Adrenal gland (tissue), 12 donors: ENCODE results near the gene ABL2. TPM values are rescaled to one million over a fixed set of nuclear protein-coding genes. Genes with fewer than 3 reads are reported as not detected.

Source experiments
- DNase-seq, 7 donors: peaks; one replicate each; pipeline ENCODE4 v3.0.0-alpha.2; 2019 to 2020
- H3K27ac ChIP-seq, 5 donors: fragments of 200-600 bp; sonication (generic) in 4 of 5; 1 replicate in 3 of 5; 2 replicates in 2 of 5; pipeline versions ENCODE4 v1.5.1 to v1.8.0; 2016 to 2020; ENCODE audit warnings: mild to moderate bottlenecking in 1 of 5
- H3K27me3 ChIP-seq: fragments of 200-600 bp; 2 replicates; pipeline ENCODE4 v1.8.0; 2021
- H3K36me3 ChIP-seq, 2 donors: fragments of 200-600 bp; replicated peaks in 1 of 2; 1 replicate in 1 of 2; 2 replicates in 1 of 2; pipeline versions ENCODE4 v1.5.1 to v1.8.0; 2018 to 2022
- H3K4me1 ChIP-seq, 2 donors: fragments of 200-600 bp; replicated peaks in 1 of 2; 1 replicate in 1 of 2; 2 replicates in 1 of 2; pipeline versions ENCODE4 v1.5.1 to v1.8.0; 2018 to 2021
- H3K4me3 ChIP-seq, 4 donors: fragments of 200-600 bp; sonication (generic) in 3 of 4; one replicate each; pipeline ENCODE4 v1.5.1; 2016 to 2018
- H3K9me3 ChIP-seq, 3 donors: fragments of 200-600 bp; sonication (generic) in 1 of 3; replicated peaks in 1 of 3; 1 replicate in 2 of 3; 2 replicates in 1 of 3; pipeline versions ENCODE4 v1.5.1 to v1.8.0; 2016 to 2021
- POLR2A ChIP-seq, 2 donors: fragments of 450-650 bp; IDR thresholded peaks; one replicate each; pipeline ENCODE4 v1.6.1; 2017; ENCODE audit warnings: antibody characterized with exemption in 2 of 2, mild to moderate bottlenecking in 2 of 2, moderate library complexity in 1 of 2
- WGBS, 4 donors: extraction: QIAGEN DNeasy Blood & Tissue Kit in 2 of 4; methylation state at CpG; one replicate each; pipeline versions ENCODE4 v1.1.5 to v1.1.7; 2013 to 2017; 5-methylcytosine and 5-hydroxymethylcytosine counted together
- intact Hi-C, 2 donors: fragments of 100-400 bp; cut with DNase I; formaldehyde crosslinking; loops; one replicate each; pipeline versions ENCODE4 v1.14.1 to v1.15.0; 2022 to 2023
- polyA plus RNA-seq, 3 donors: library from polyadenylated mRNA; stranded (reverse); fragments of 200-250 nt in 2 of 3; fragments of 350-450 nt in 1 of 3; fragmentation: Illumina TruSeq in 1 of 3; extraction: RNeasy Lipid Tissue Mini Kit (QIAGEN cat#74804) in 1 of 3; gene quantifications; one replicate each; pipeline ENCODE4 v1.2.3, GENCODE V29; 2013 to 2014
- total RNA-seq, 9 donors: library from RNA; depleted of rRNA in 4 of 9; stranded (reverse); fragments of >200 nt in 4 of 9; fragments of 120-200 nt in 1 of 9; fragmentation: NEBNext Ultra II Directional in 1 of 9; extraction: Animal tissue kit (Norgen Biotek cat#: 25700) in 1 of 9; gene quantifications; one replicate each; pipeline versions ENCODE4 v1.1.0 to v1.2.4, GENCODE V29; 2013 to 2023
- TF ChIP-seq, protein P1 (sequence below), 6 experiments: fragments of 450-650 bp in 4 of 6; fragments of 200-600 bp in 2 of 6; sonication (generic) in 1 of 6; IDR thresholded peaks; 1 replicate in 5 of 6; 2 replicates in 1 of 6; pipeline versions ENCODE4 v1.5.1 to v1.8.0; 2016 to 2021; ENCODE audit warnings: antibody characterized with exemption in 6 of 6, mild to moderate bottlenecking in 2 of 6, moderate library complexity in 1 of 6
- donor health status: healthy with polysubstance abuse.
- donor health status: Bipolar disorder and iron deficiency.
- donor health status: DM: yes; HTN: yes; CAD: no.
- donor health status: DM: no; HTN: no; CAD: no.
- donor health status: DM: no; HTN: no; CAD: no.
- donor health status: DM: yes; HTN: yes; CAD: no.

The ABL2 gene
- total and polyA plus RNA-seq, 12 donors = 2.9 to 21.0 (median 10.0) TPM

DNA sequence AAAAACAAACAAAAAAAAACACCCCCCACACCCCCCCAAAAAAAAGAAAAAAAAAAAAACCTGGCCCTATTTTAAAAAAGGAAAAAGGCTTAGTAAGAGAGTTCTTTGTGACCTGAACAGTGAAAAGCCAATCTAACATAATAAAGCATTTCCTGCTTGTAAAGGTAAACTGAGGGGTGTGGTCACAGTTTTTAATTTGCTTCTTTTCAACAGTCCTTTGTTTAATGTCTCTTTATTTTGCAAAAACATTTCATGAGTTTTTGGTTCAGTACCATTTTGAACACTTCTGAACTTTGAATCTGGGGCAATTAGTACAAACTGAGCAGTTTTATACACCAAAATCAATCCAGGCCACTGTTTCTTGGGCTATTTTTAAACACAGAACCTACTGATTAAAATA lies 110.0 kb downstream of the ABL2 start:
- no peak for TF ChIP-seq POLR2A (IDR thresholded peaks at IDR 0.05)
- TF ChIP-seq, protein P1, sequence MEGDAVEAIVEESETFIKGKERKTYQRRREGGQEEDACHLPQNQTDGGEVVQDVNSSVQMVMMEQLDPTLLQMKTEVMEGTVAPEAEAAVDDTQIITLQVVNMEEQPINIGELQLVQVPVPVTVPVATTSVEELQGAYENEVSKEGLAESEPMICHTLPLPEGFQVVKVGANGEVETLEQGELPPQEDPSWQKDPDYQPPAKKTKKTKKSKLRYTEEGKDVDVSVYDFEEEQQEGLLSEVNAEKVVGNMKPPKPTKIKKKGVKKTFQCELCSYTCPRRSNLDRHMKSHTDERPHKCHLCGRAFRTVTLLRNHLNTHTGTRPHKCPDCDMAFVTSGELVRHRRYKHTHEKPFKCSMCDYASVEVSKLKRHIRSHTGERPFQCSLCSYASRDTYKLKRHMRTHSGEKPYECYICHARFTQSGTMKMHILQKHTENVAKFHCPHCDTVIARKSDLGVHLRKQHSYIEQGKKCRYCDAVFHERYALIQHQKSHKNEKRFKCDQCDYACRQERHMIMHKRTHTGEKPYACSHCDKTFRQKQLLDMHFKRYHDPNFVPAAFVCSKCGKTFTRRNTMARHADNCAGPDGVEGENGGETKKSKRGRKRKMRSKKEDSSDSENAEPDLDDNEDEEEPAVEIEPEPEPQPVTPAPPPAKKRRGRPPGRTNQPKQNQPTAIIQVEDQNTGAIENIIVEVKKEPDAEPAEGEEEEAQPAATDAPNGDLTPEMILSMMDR (IDR thresholded peaks at IDR 0.05) = no peak
- H3K4me1 ChIP-seq = peaks cover 0 to under 1% of the 10 kb centered on the region in 2 donors
- H3K9me3 ChIP-seq = no peaks in the 10 kb centered on the region
- no peak overlapping the region for H3K27ac ChIP-seq
- peaks cover 0 to 41% of the 10 kb centered on the region in 2 donors for H3K36me3 ChIP-seq
- no peak for DNase-seq
- H3K4me3 ChIP-seq = no peak overlapping the region
- intact Hi-C loops = no loop called here
- no peaks in the 10 kb centered on the region for H3K27me3 ChIP-seq

DNA sequence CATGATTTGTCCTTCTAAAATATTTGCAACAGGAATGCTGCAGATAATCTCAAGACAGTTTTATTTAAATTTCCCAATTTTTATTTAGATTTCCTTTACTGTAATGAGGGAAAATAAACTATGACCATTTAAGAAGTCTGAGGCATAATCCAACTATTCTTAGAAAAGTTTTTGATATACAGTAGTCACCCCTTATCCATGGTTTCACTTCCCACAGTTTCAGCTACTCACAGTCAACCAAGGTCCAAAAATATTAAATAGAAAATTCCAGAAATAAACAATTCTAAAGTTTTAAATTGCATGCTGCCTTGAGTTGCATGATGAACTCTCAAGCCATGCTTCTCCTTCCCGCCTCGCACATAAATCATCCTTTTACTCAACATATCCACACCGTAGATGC lies 114.3 kb downstream of the ABL2 start:
- no peak for DNase-seq
- H3K4me1 ChIP-seq = peaks cover 0 to 3% of the 10 kb centered on the region in 2 donors
- 85 to 90% (median 88%) methylated on average over 3 of the region's 3 CpGs for WGBS, 4 donors
- H3K4me3 ChIP-seq = no peak overlapping the region
- TF ChIP-seq, protein P1 (IDR thresholded peaks at IDR 0.05) = no peak
- TF ChIP-seq POLR2A (IDR thresholded peaks at IDR 0.05) = no peak
- intact Hi-C loops = no loop called here
- peaks cover 0 to 39% of the 10 kb centered on the region in 2 donors for H3K36me3 ChIP-seq
- no peak overlapping the region for H3K27ac ChIP-seq
- no peaks in the 10 kb centered on the region for H3K27me3 ChIP-seq
- H3K9me3 ChIP-seq = no peaks in the 10 kb centered on the region

DNA sequence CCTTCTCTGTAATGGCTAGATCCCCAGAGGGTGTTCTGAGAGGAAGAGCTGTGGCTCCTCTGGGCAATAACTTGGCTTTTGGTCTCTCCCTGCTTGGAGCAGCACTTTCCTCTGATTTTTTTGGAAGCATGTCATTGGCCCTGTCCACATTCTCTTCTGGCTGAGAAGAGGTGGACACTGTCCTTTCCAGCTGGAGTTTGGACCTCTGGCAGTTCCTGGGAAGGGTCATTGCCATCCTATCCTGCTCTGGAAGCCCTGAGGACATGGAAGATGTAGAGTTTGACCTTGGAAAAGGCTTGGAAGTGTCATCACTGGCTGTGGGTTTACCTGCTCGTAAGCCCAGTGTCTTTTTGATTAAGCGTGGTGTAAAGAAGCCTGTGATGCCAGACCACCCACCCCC lies 120.8 kb downstream of the ABL2 start:
- peaks cover 0 to 43% of the 10 kb centered on the region in 2 donors for H3K36me3 ChIP-seq
- no peaks in the 10 kb centered on the region for H3K4me1 ChIP-seq
- H3K4me3 ChIP-seq = no peak overlapping the region
- no peak for DNase-seq
- intact Hi-C loops = no loop called here
- WGBS, 4 donors = 95 to 100% (median 98%) methylated on average over 2 of the region's 2 CpGs
- H3K27me3 ChIP-seq = no peaks in the 10 kb centered on the region
- TF ChIP-seq POLR2A (IDR thresholded peaks at IDR 0.05) = no peak
- TF ChIP-seq, protein P1 (IDR thresholded peaks at IDR 0.05) = no peak
- H3K9me3 ChIP-seq = no peaks in the 10 kb centered on the region
- no peak overlapping the region for H3K27ac ChIP-seq

DNA sequence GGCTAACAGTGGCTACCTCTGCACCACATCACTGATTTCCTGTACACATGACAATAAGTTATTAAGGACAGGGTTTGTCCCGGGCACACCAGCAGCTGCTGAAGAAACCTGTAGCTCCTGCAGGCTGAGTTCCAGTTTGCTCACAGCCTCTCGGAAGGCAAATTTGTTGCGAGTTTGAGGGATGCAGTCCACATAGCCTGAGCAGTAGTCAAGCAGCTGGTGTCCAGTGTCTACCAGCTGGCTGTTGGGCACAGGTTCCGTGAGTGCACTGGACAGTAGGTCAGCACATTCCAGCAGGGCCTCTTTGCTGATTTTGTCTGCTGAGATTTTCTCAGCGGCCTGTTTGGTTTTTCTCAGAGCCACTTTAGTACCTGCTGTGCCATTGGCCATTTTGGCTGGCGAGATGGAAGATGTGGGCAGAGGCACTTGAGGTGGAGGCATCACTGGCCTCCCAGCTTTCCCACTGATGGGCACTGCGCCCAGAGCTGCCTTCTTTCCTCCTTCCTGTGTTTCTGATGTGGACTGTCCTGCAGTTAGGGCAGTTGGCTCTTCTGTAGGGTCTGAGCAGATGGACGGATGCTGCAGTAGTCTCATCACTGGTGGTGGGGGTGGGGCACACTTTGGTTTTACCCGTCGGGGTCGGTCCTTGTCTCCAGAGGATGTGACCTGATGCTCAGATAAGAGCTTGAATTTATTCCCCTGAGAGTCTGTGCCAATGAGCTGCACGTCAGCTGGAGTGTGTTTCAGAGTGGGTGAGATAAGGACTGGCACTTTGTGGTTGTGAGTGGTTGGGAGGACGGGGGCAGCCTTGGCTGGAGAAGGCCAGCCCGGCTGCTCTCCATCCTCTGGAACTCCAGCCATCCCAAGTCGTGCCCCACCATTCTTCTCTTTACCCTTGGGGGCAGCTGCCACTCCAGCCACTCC lies 121.5 kb downstream of the ABL2 start:
- Histone ChIP-seq H3K4me3 (no peak overlapping the region), H3K27me3 (no peaks in the 10 kb centered on the region), H3K4me1 (no peaks in the 10 kb centered on the region), H3K9me3 (no peaks in the 10 kb centered on the region), H3K27ac (no peak overlapping the region), H3K36me3 (peaks cover 0 to 43% of the 10 kb centered on the region in 2 donors)
- TF ChIP-seq, protein P1 (IDR thresholded peaks at IDR 0.05) = no peak
- no peak for TF ChIP-seq POLR2A (IDR thresholded peaks at IDR 0.05)
- 64 to 78% (median 66%) methylated on average over 10 to 15 of the region's 15 CpGs for WGBS, 4 donors
- intact Hi-C loops = no loop called here
- peak in 3 of 7 donors; percentile 41 to 48 (median 42) for DNase-seq
